ENCODE data around the gene FOXA3.
"Not testable (repeated sequence)": the region's sequence is repeated elsewhere in the genome, so short reads cannot be mapped to it uniquely, and the experiment has no call there.

The FOXA3 gene

DNA sequence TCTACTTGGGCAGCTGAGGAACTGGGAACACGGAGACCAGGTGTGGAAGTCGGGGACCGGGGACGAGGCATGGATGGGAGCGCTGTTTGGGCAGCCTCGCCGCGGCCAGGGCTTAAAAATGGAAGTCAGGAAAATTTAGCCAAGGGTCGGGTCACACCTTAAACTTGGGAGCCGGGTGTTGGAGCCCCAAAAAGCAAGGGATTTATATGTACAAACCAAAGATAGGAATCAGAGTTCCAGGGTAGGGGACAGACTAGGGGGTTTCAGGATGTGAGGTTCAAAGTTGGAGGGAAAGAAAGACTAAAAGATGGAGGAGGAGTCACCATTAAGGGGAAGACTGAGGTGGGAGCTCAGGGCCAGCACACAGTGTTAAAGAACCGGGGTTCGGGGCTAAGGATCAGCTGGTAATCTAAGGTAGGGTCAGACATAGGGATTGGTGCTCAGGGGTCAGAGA lies 530 bp downstream of the FOXA3 start:
- H3K4me3 ChIP-seq (ENCODE audit: low read length), result peak overlapping the region; percentile 85
- H3K4me2 ChIP-seq (ENCODE audit: low read length), result peak overlapping the region; percentile 47
- peak overlapping the region; percentile 92 for H3K9ac ChIP-seq (ENCODE audit: low read length)
- no peak overlapping the region for H2AK5ac ChIP-seq (ENCODE audit: low read length)
- H2BK5ac ChIP-seq (ENCODE audit: low read length), result peak overlapping the region; percentile 64
- H3K79me1 ChIP-seq (ENCODE audit: low read length), result peaks cover 18% of the 10 kb centered on the region
- no peaks in the 10 kb centered on the region for H3K27me3 ChIP-seq (ENCODE audit: insufficient read depth, low read length, poor library complexity)
- peak overlapping the region; percentile 97 for H3K18ac ChIP-seq (ENCODE audit: low read length)
- H3K79me2 ChIP-seq (ENCODE audit: control insufficient read depth, insufficient read depth, low read length), result peaks cover 48% of the 10 kb centered on the region
- peaks cover 9% of the 10 kb centered on the region for H3K4me1 ChIP-seq (ENCODE audit: control insufficient read depth, low read depth, low read length)
- peak overlapping the region; percentile 83 for H3K23ac ChIP-seq (ENCODE audit: low read length)
- H2BK120ac ChIP-seq (ENCODE audit: low read depth, low read length), result peak overlapping the region; percentile 15
- H3K56ac ChIP-seq (ENCODE audit: low read length), result peak overlapping the region; percentile 97
- no CpG with 5 or more reads among the region's 12 CpGs for WGBS (ENCODE audit: extremely low coverage, insufficient coverage, low lambda C conversion rate)
- no peaks in the 10 kb centered on the region for H3K36me3 ChIP-seq (ENCODE audit: control insufficient read depth, insufficient read depth, low read length)
- peak overlapping the region; percentile 22 for H3K4ac ChIP-seq (ENCODE audit: low read depth, low read length)
- H3K27ac ChIP-seq (ENCODE audit: low read depth, low read length), result peak overlapping the region; percentile 47
- no peak overlapping the region for H4K5ac ChIP-seq (ENCODE audit: low read length)
- no peak for DNase-seq
- no peak overlapping the region for H2BK15ac ChIP-seq (replicated peaks; ENCODE audit: low read depth)
- H4K8ac ChIP-seq (ENCODE audit: low read depth, low read length), result peak overlapping the region; percentile 42

DNA sequence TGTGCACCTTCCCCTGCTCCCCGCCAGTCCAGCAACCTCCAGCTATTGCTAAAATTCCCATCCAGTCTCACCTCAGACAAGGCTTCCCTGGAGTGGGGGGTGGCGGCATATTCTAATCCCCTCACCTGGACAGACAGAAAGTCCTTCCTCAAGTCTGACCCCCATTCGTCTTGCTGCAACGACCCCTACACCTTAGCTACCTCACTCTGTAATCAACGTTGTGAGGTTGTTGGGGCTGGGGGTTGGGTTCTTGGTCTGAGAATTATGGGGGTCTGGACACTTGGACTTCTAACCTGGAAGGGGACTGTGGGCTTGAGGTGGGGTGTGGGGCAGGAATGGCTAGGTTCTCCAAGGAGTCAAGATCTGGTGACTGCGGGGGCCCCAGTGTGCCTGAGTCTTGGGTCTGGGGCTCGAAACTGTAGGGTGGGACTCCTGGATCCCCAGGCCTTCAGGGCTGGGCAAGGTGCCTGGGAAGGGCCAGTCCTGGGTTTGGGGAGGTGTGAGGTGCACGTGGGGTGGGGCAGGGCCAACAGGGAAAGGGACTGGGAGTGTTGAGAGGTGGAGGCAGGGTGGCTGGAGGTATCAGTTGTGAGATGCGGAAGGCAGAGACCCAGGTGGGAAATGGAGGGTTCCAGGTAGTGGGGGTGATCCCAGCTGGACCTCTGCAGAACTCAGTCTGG lies 1.3 kb downstream of the FOXA3 start:
- Histone ChIP-seq H3K4me1 (ENCODE audit: control insufficient read depth, low read depth, low read length) (peaks cover 9% of the 10 kb centered on the region), H4K5ac (ENCODE audit: low read length) (no peak overlapping the region), H3K18ac (ENCODE audit: low read length) (no peak overlapping the region), H3K56ac (ENCODE audit: low read length) (peak overlapping the region; percentile 97), H2BK15ac (replicated peaks; ENCODE audit: low read depth) (no peak overlapping the region), H3K4ac (ENCODE audit: low read depth, low read length) (no peak overlapping the region), H3K36me3 (ENCODE audit: control insufficient read depth, insufficient read depth, low read length) (no peaks in the 10 kb centered on the region), H3K27ac (ENCODE audit: low read depth, low read length) (no peak overlapping the region), H3K27me3 (ENCODE audit: insufficient read depth, low read length, poor library complexity) (no peaks in the 10 kb centered on the region), H3K9ac (ENCODE audit: low read length) (peak overlapping the region; percentile 92), H2BK120ac (ENCODE audit: low read depth, low read length) (no peak overlapping the region), H2BK5ac (ENCODE audit: low read length) (no peak overlapping the region), H3K23ac (ENCODE audit: low read length) (no peak overlapping the region), H3K4me2 (ENCODE audit: low read length) (peak overlapping the region; percentile 47), H2AK5ac (ENCODE audit: low read length) (peak overlapping the region; percentile 89), H3K79me1 (ENCODE audit: low read length) (peaks cover 17% of the 10 kb centered on the region), H4K8ac (ENCODE audit: low read depth, low read length) (no peak overlapping the region), H3K4me3 (ENCODE audit: low read length) (peak overlapping the region; percentile 85), H3K79me2 (ENCODE audit: control insufficient read depth, insufficient read depth, low read length) (peaks cover 47% of the 10 kb centered on the region)
- DNase-seq, result no peak
- WGBS (ENCODE audit: extremely low coverage, insufficient coverage, low lambda C conversion rate), result no CpG with 5 or more reads among the region's 9 CpGs

DNA sequence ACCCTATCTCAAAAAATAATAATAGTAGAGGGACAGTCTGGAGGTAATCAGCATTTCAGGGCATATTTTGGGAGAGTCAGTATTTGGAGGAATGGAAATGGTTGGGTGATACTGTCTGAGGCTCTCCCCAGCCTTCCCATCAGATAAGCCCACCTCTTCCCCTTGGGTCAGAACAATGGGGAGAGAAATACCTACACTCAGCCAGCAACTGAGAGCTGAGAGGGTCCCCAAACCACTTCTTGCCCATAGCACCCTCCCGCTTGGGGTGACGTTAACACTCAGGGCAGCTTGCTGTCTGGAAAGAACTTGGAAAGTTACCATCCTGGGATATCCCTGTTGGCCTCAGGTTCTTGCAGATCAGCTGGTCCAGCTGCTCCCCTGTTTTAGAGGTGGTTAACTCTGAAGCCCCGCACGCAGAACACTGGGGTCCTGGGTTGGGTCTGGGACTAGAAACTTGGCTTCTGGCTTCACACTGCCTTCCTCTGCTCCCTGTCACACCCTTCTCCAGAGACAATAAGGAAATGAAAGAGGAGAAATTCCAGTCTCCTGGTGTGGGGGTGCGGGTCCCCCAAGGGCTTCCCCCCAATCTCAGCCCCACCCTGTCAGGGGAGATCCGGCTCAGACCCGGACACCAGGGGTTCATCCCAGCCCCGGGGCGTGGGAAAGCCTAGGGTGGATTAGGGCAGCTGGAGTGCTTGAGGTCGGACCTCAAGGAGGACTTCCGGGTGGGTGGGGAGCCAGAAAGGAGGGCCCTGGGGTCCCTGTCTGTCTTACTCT lies 2.5 kb downstream of the FOXA3 start:
- H3K4me3 ChIP-seq (ENCODE audit: low read length), result no peak overlapping the region
- no peak overlapping the region for H3K4ac ChIP-seq (ENCODE audit: low read depth, low read length)
- no peak overlapping the region for H4K5ac ChIP-seq (ENCODE audit: low read length)
- no peaks in the 10 kb centered on the region for H3K27me3 ChIP-seq (ENCODE audit: insufficient read depth, low read length, poor library complexity)
- peaks cover 9% of the 10 kb centered on the region for H3K4me1 ChIP-seq (ENCODE audit: control insufficient read depth, low read depth, low read length)
- H3K4me2 ChIP-seq (ENCODE audit: low read length), result peak overlapping the region; percentile 19
- H3K18ac ChIP-seq (ENCODE audit: low read length), result peak overlapping the region; percentile 13
- H3K56ac ChIP-seq (ENCODE audit: low read length), result peak overlapping the region; percentile 76
- H2BK5ac ChIP-seq (ENCODE audit: low read length), result no peak overlapping the region
- no peak overlapping the region for H2BK120ac ChIP-seq (ENCODE audit: low read depth, low read length)
- WGBS (ENCODE audit: extremely low coverage, insufficient coverage, low lambda C conversion rate), result no CpG with 5 or more reads among the region's 11 CpGs
- peaks cover 15% of the 10 kb centered on the region for H3K79me1 ChIP-seq (ENCODE audit: low read length)
- no peak overlapping the region for H2BK15ac ChIP-seq (replicated peaks; ENCODE audit: low read depth)
- H3K27ac ChIP-seq (ENCODE audit: low read depth, low read length), result no peak overlapping the region
- H3K79me2 ChIP-seq (ENCODE audit: control insufficient read depth, insufficient read depth, low read length), result peaks cover 41% of the 10 kb centered on the region
- H4K8ac ChIP-seq (ENCODE audit: low read depth, low read length), result no peak overlapping the region
- DNase-seq, result no peak
- no peak overlapping the region for H3K23ac ChIP-seq (ENCODE audit: low read length)
- H3K36me3 ChIP-seq (ENCODE audit: control insufficient read depth, insufficient read depth, low read length), result no peaks in the 10 kb centered on the region
- peak overlapping the region; percentile 39 for H3K9ac ChIP-seq (ENCODE audit: low read length)
- H2AK5ac ChIP-seq (ENCODE audit: low read length), result peak overlapping the region; percentile 74

DNA sequence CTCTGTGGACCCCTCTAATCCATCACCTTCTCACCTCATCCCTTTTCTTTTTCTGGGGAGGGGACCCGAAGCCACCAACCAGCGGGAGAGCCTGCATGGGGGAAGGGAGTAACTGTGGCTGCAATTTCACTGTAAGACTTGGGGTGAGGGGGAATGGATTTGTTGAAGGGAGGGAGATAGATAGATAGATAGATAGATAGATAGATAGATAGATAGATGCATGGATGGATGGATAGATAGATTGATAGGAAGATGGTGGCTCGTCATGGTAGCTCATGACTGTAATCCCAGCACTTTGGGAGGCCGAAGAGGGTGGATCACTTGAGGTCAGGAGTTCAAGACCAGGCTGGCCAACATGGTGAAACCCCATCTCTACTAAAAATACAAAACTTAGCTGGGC lies 3.1 kb downstream of the FOXA3 start:
- H2BK15ac ChIP-seq (replicated peaks; ENCODE audit: low read depth); H3K4me1 ChIP-seq (ENCODE audit: control insufficient read depth, low read depth, low read length); H4K8ac ChIP-seq (ENCODE audit: low read depth, low read length); H3K23ac ChIP-seq (ENCODE audit: low read length); H2BK5ac ChIP-seq (ENCODE audit: low read length); H3K4me3 ChIP-seq (ENCODE audit: low read length); H3K18ac ChIP-seq (ENCODE audit: low read length); H2AK5ac ChIP-seq (ENCODE audit: low read length); H3K27me3 ChIP-seq (ENCODE audit: insufficient read depth, low read length, poor library complexity); H3K4ac ChIP-seq (ENCODE audit: low read depth, low read length); H2BK120ac ChIP-seq (ENCODE audit: low read depth, low read length); H3K9ac ChIP-seq (ENCODE audit: low read length); H3K27ac ChIP-seq (ENCODE audit: low read depth, low read length); H4K5ac ChIP-seq (ENCODE audit: low read length); DNase-seq; H3K36me3 ChIP-seq (ENCODE audit: control insufficient read depth, insufficient read depth, low read length); H3K4me2 ChIP-seq (ENCODE audit: low read length): not testable (repeated sequence)
- Histone ChIP-seq H3K56ac (ENCODE audit: low read length) (peak overlapping the region; percentile 7), H3K79me2 (ENCODE audit: control insufficient read depth, insufficient read depth, low read length) (peaks cover 35% of the 10 kb centered on the region), H3K79me1 (ENCODE audit: low read length) (peaks cover 13% of the 10 kb centered on the region)
- no CpG with 5 or more reads among the region's 4 CpGs for WGBS (ENCODE audit: extremely low coverage, insufficient coverage, low lambda C conversion rate)

DNA sequence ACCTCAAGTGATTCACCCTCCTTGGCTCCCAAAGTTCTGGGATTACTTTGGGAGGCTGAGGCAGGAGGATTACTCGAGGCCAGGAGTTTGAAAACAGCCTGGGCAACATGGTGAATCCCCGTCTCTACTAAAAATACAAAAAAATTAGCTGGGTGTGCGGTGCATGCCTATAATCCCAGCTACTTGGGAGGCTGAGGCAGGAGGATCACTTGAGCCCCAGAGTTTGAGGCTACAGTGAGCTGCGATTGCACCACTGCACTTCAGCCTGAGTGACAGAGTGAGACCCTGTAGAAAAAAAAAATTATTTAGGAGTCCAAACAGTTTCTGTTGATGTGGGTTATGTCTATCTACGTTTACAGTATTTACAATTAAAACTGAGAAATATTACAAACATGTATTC lies 6.7 kb downstream of the FOXA3 start:
- DNase-seq, result no peak
- Histone ChIP-seq H3K18ac (ENCODE audit: low read length) (no peak overlapping the region), H4K5ac (ENCODE audit: low read length) (no peak overlapping the region), H3K4me3 (ENCODE audit: low read length) (no peak overlapping the region), H2BK5ac (ENCODE audit: low read length) (no peak overlapping the region), H3K79me1 (ENCODE audit: low read length) (peaks cover 10% of the 10 kb centered on the region), H3K56ac (ENCODE audit: low read length) (no peak overlapping the region), H3K4me1 (ENCODE audit: control insufficient read depth, low read depth, low read length) (peaks cover 5% of the 10 kb centered on the region), H3K23ac (ENCODE audit: low read length) (no peak overlapping the region), H3K4me2 (ENCODE audit: low read length) (no peak overlapping the region), H3K27me3 (ENCODE audit: insufficient read depth, low read length, poor library complexity) (no peaks in the 10 kb centered on the region), H3K4ac (ENCODE audit: low read depth, low read length) (no peak overlapping the region), H3K79me2 (ENCODE audit: control insufficient read depth, insufficient read depth, low read length) (peaks cover 19% of the 10 kb centered on the region), H3K9ac (ENCODE audit: low read length) (no peak overlapping the region), H2BK15ac (replicated peaks; ENCODE audit: low read depth) (no peak overlapping the region), H2BK120ac (ENCODE audit: low read depth, low read length) (no peak overlapping the region), H3K36me3 (ENCODE audit: control insufficient read depth, insufficient read depth, low read length) (peaks cover 3% of the 10 kb centered on the region), H3K27ac (ENCODE audit: low read depth, low read length) (no peak overlapping the region), H2AK5ac (ENCODE audit: low read length) (no peak overlapping the region), H4K8ac (ENCODE audit: low read depth, low read length) (no peak overlapping the region)
- WGBS (ENCODE audit: extremely low coverage, insufficient coverage, low lambda C conversion rate), result no CpG with 5 or more reads among the region's 5 CpGs

Data from mesendoderm (in vitro differentiated cells).